ENCODE measurements around the gene AMHR2. TPM values are rescaled to one million over a fixed set of nuclear protein-coding genes. Genes with fewer than 3 reads are reported as not detected.
A peak's percentile ranks its signal among the peaks of the same experiment; 100 is the strongest.
"Not testable (repeated sequence)": the region's sequence is repeated elsewhere in the genome, so short reads cannot be mapped to it uniquely, and the experiment has no call there.

The AMHR2 gene
- total and polyA plus RNA-seq, 2 experiments from 2014 or later, result 0.24 TPM; not detected in 1

DNA sequence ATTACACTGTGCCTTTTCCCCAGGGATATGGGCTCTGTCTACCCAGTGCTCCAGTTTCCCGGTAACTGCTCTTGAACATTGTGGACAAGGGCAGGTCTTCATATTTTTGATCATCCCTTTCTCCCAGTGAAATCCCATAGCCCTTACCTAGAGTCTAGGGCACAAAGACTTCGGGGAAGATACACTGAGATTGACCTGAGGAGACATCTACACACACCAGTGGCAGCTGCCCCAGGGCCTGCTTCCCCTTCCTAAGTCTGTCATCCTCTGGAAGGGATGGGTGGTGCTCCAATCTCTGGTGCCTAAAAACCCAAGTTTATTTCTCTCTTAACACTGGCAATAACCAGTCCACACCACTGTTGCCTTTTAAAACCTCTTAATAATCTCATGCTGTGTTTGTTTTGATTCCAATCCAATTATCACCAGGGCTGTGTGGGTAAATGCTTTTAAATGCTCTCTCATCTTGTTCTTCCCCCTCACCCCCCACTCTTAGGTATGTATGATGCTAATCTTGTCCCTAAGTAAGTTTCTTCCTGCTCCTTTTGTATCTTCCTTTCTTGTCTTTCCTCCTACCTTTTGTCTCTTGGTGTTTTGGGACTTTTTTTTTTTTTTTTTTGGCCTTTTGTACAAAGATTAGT is 7.8 kb upstream of the AMHR2 start:
- Mint-ChIP-seq H3K4me1 (peaks cover 24% of the 10 kb centered on the region), H3K27me3 (ENCODE audit: insufficient read depth, low read depth, poor library complexity) (peaks cover 13% of the 10 kb centered on the region), H3K27ac (peak overlapping the region; percentile 56), H3K36me3 (ENCODE audit: low read depth) (peaks cover 20% of the 10 kb centered on the region)
- H3K4me3 Mint-ChIP-seq; H3K27me3 ChIP-seq (ENCODE audit: insufficient read depth); H3K4me2 ChIP-seq; H3K27ac ChIP-seq (ENCODE audit: low read depth); H3K36me3 ChIP-seq (ENCODE audit: insufficient read depth); H4K20me1 ChIP-seq (replicated peaks; ENCODE audit: insufficient read depth); H3K9me2 ChIP-seq (ENCODE audit: insufficient read depth); H2AFZ ChIP-seq; H3K9me3 Mint-ChIP-seq; H3K4me3 ChIP-seq; H3K79me2 ChIP-seq (replicated peaks; ENCODE audit: insufficient read depth); H3F3A ChIP-seq (replicated peaks; ENCODE audit: low read depth): not testable (repeated sequence)
- peaks cover 20% of the 10 kb centered on the region for H3K4me1 ChIP-seq (ENCODE audit: insufficient read depth)
- DNase-seq (ENCODE audit: low spot score) (peak; percentile 22), ATAC-seq (peak; percentile 74)

DNA sequence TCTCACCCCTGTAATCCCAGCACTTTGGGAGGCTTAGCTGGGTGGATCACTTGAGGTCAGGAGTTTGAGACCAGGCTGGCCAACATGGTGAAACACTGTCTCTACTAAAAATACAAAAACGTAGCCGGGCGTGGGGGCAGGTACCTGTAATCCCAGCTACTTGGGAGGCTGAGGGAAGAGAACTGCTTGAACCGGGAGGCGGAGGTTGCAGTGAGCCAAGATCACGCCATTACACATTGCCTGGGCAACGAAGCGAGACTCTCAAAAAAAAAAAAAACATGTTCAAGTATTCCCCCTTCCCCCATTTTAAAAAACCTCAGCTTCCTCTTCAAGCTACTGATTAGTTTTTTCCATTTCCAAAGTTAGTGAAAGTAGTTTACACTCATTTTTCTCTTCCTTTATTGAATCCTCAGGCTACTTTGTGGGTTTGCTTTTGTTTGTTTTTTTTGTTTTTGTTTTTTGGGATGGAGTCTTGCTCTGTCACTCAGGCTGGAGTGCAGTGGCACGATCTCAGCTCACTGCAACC is 6.3 kb upstream of the AMHR2 start:
- peaks cover 20% of the 10 kb centered on the region for H3K4me1 ChIP-seq (ENCODE audit: insufficient read depth)
- H3K27ac Mint-ChIP-seq, result not testable (repeated sequence)

DNA sequence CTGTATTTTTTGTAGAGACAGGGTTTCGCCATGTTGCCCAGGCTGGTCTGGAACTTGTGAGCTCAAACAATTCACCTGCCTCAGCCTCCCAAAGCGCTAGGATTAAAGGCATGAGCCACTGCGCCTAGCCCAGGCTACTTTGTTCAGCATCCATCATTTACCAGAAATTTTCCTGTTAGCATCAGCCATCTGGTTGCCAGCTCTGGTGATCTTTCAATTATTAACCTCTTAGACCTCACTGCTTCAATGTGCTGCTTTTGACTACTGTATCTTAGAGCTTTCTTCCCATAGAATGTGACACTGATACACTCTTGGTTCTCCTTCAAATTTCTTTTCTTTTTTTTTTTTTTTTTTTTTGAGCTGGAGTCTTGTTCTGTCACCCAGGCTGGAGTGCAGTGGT is 5.4 kb upstream of the AMHR2 start:
- Histone ChIP-seq H3K79me2 (replicated peaks; ENCODE audit: insufficient read depth) (no peaks in the 10 kb centered on the region), H4K20me1 (replicated peaks; ENCODE audit: insufficient read depth) (no peaks in the 10 kb centered on the region), H3F3A (replicated peaks; ENCODE audit: low read depth) (0 out of 2 replicates have a peak, but pooled peaks cover 3% of the 10 kb centered on the region), H3K4me3 (no peak overlapping the region), H3K27ac (ENCODE audit: low read depth) (no peak overlapping the region), H3K4me1 (ENCODE audit: insufficient read depth) (peaks cover 20% of the 10 kb centered on the region), H3K9me2 (ENCODE audit: insufficient read depth) (no peaks in the 10 kb centered on the region), H3K4me2 (no peak overlapping the region), H3K27me3 (ENCODE audit: insufficient read depth) (no peaks in the 10 kb centered on the region), H3K36me3 (ENCODE audit: insufficient read depth) (no peaks in the 10 kb centered on the region), H2AFZ (no peak overlapping the region)
- Mint-ChIP-seq H3K27ac (no peak overlapping the region), H3K27me3 (ENCODE audit: insufficient read depth, low read depth, poor library complexity) (peaks cover 19% of the 10 kb centered on the region), H3K4me1 (peaks cover 29% of the 10 kb centered on the region), H3K9me3 (no peaks in the 10 kb centered on the region), H3K36me3 (ENCODE audit: low read depth) (no peaks in the 10 kb centered on the region), H3K4me3 (no peak overlapping the region)
- ATAC-seq (no peak), DNase-seq (ENCODE audit: low spot score) (no peak)
- TF ChIP-seq CREB1 (CRISPR knock-in tag; IDR thresholded peaks at IDR 0.05; ENCODE audit: low read depth) (no peak), EZH2 (IDR thresholded peaks at IDR 0.05; ENCODE audit: low read depth, unreplicated experiment) (no peak), EZH2phosphoT487 (IDR thresholded peaks at IDR 0.05; ENCODE audit: unreplicated experiment) (no peak), NANOG (IDR thresholded peaks at IDR 0.05; ENCODE audit: borderline replicate concordance) (no peak), ZNF331 (CRISPR knock-in tag; IDR thresholded peaks at IDR 0.05; ENCODE audit: low read depth) (no peak), ZNF114 (CRISPR knock-in tag; IDR thresholded peaks at IDR 0.05) (no peak), POLR2AphosphoS5 (IDR thresholded peaks at IDR 0.05; ENCODE audit: low read depth) (no peak)
- TF ChIP-seq, protein P1, sequence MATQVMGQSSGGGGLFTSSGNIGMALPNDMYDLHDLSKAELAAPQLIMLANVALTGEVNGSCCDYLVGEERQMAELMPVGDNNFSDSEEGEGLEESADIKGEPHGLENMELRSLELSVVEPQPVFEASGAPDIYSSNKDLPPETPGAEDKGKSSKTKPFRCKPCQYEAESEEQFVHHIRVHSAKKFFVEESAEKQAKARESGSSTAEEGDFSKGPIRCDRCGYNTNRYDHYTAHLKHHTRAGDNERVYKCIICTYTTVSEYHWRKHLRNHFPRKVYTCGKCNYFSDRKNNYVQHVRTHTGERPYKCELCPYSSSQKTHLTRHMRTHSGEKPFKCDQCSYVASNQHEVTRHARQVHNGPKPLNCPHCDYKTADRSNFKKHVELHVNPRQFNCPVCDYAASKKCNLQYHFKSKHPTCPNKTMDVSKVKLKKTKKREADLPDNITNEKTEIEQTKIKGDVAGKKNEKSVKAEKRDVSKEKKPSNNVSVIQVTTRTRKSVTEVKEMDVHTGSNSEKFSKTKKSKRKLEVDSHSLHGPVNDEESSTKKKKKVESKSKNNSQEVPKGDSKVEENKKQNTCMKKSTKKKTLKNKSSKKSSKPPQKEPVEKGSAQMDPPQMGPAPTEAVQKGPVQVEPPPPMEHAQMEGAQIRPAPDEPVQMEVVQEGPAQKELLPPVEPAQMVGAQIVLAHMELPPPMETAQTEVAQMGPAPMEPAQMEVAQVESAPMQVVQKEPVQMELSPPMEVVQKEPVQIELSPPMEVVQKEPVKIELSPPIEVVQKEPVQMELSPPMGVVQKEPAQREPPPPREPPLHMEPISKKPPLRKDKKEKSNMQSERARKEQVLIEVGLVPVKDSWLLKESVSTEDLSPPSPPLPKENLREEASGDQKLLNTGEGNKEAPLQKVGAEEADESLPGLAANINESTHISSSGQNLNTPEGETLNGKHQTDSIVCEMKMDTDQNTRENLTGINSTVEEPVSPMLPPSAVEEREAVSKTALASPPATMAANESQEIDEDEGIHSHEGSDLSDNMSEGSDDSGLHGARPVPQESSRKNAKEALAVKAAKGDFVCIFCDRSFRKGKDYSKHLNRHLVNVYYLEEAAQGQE (IDR thresholded peaks at IDR 0.05; ENCODE audit: unreplicated experiment), result no peak
- TF ChIP-seq, protein P2, sequence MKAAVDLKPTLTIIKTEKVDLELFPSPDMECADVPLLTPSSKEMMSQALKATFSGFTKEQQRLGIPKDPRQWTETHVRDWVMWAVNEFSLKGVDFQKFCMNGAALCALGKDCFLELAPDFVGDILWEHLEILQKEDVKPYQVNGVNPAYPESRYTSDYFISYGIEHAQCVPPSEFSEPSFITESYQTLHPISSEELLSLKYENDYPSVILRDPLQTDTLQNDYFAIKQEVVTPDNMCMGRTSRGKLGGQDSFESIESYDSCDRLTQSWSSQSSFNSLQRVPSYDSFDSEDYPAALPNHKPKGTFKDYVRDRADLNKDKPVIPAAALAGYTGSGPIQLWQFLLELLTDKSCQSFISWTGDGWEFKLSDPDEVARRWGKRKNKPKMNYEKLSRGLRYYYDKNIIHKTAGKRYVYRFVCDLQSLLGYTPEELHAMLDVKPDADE (IDR thresholded peaks at IDR 0.05), result no peak
- TF ChIP-seq, protein P3, sequence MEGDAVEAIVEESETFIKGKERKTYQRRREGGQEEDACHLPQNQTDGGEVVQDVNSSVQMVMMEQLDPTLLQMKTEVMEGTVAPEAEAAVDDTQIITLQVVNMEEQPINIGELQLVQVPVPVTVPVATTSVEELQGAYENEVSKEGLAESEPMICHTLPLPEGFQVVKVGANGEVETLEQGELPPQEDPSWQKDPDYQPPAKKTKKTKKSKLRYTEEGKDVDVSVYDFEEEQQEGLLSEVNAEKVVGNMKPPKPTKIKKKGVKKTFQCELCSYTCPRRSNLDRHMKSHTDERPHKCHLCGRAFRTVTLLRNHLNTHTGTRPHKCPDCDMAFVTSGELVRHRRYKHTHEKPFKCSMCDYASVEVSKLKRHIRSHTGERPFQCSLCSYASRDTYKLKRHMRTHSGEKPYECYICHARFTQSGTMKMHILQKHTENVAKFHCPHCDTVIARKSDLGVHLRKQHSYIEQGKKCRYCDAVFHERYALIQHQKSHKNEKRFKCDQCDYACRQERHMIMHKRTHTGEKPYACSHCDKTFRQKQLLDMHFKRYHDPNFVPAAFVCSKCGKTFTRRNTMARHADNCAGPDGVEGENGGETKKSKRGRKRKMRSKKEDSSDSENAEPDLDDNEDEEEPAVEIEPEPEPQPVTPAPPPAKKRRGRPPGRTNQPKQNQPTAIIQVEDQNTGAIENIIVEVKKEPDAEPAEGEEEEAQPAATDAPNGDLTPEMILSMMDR (conservative IDR thresholded peaks at IDR 0.05; ENCODE audit: low read depth in 2 of 2), result no peak

More for the DNA sequence above, 6.3 kb upstream of the AMHR2 start:
- H3K4me3 Mint-ChIP-seq; H4K20me1 ChIP-seq (replicated peaks; ENCODE audit: insufficient read depth); ATAC-seq; H3K36me3 Mint-ChIP-seq (ENCODE audit: low read depth); H3K36me3 ChIP-seq (ENCODE audit: insufficient read depth); H3K79me2 ChIP-seq (replicated peaks; ENCODE audit: insufficient read depth); H3K27ac ChIP-seq (ENCODE audit: low read depth); H3K9me3 Mint-ChIP-seq; H3K4me3 ChIP-seq; H2AFZ ChIP-seq; H3K27me3 ChIP-seq (ENCODE audit: insufficient read depth); H3F3A ChIP-seq (replicated peaks; ENCODE audit: low read depth); H3K9me2 ChIP-seq (ENCODE audit: insufficient read depth); H3K4me2 ChIP-seq; DNase-seq (ENCODE audit: low spot score): not testable (repeated sequence)
- H3K27me3 Mint-ChIP-seq (ENCODE audit: insufficient read depth, low read depth, poor library complexity), result peaks cover 19% of the 10 kb centered on the region
- peaks cover 29% of the 10 kb centered on the region for H3K4me1 Mint-ChIP-seq
